ENCODE data around the gene GOLGA6L9. TPM values are rescaled to one million over a fixed set of nuclear protein-coding genes. Genes with fewer than 3 reads are reported as not detected.
"Not testable (repeated sequence)": the region's sequence is repeated elsewhere in the genome, so short reads cannot be mapped to it uniquely, and the experiment has no call there.

Gene GOLGA6L9
- total RNA-seq: 1 to 10 TPM; 1.4 to 2.5 (median 1.8) TPM
- 10 to 100 TPM in 1 of 2 donors, 1 to 10 TPM in 1; 7.3 to 21.7 TPM for polyA plus RNA-seq

DNA sequence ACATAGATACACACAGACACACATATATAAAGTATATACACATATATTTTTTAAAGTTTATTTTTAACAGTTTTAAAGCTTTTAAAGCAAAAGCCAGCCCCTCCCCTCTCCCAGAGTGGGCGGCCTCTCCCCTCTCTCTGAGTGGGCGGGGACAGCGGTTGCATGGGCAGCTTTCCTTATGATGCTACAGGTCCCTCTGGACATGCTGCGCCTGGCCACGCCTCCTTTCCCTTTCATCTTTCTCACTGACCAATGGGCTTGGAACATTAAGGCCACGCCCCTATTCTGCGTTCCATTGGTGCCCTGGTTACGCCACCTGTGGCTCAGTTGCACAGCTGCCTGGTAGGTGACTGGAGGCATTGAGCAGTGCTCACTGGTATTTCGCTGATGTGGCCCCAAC lies at the start of gene GOLGA6L9:
TSS of gene GOLGA6L9 (plus strand) at position 124 of the 400 bp plus-strand sequence. CDS start at position 388, 264 bp downstream.
- H3K4me1 ChIP-seq; intact Hi-C loops (cut with DNase I); H3K27ac ChIP-seq; H3K9me3 ChIP-seq; DNase-seq; FAIRE-seq; H3K27me3 ChIP-seq; H3K36me3 ChIP-seq; ATAC-seq; H3K4me3 ChIP-seq: not testable (repeated sequence)
- 94 to 96% methylated on average over 8 of the region's 9 CpGs for WGBS, 2 donors

GRCh38 chr15:82381330-82381955 lies 48.2 kb upstream of the GOLGA6L9 start:
- H3K4me1 ChIP-seq; FAIRE-seq; DNase-seq; H3K36me3 ChIP-seq; H3K27ac ChIP-seq; ATAC-seq; H3K27me3 ChIP-seq; intact Hi-C loops (cut with DNase I); H3K9me3 ChIP-seq; H3K4me3 ChIP-seq: not testable (repeated sequence)
- 82 to 88% methylated on average over 10 to 11 of the region's 11 CpGs for WGBS, 2 donors

GRCh38 chr15:82387209-82387608 lies 42.4 kb upstream of the GOLGA6L9 start:
- H3K27ac ChIP-seq; H3K27me3 ChIP-seq; H3K4me3 ChIP-seq; intact Hi-C loops (cut with DNase I); FAIRE-seq; DNase-seq; H3K4me1 ChIP-seq; H3K9me3 ChIP-seq; H3K36me3 ChIP-seq; ATAC-seq: not testable (repeated sequence)

- H3K4me3 ChIP-seq; H3K9me3 ChIP-seq; DNase-seq; FAIRE-seq; ATAC-seq; H3K36me3 ChIP-seq; H3K4me1 ChIP-seq; intact Hi-C loops (cut with DNase I); H3K27me3 ChIP-seq; H3K27ac ChIP-seq: not testable (repeated sequence)
- WGBS, 2 donors: 87 to 98% methylated on average over 3 of the region's 3 CpGs
Observed at GRCh38 chr15:82390152-82390551, 39.5 kb upstream of the GOLGA6L9 start.

- ATAC-seq; H3K36me3 ChIP-seq; DNase-seq; H3K27me3 ChIP-seq; H3K27ac ChIP-seq; intact Hi-C loops (cut with DNase I); H3K4me3 ChIP-seq; FAIRE-seq; H3K4me1 ChIP-seq; H3K9me3 ChIP-seq: not testable (repeated sequence)
- WGBS, 2 donors: 93 to 98% methylated on average over 1 of the region's 1 CpG
Observed at GRCh38 chr15:82392077-82392476, 37.5 kb upstream of the GOLGA6L9 start.

DNA sequence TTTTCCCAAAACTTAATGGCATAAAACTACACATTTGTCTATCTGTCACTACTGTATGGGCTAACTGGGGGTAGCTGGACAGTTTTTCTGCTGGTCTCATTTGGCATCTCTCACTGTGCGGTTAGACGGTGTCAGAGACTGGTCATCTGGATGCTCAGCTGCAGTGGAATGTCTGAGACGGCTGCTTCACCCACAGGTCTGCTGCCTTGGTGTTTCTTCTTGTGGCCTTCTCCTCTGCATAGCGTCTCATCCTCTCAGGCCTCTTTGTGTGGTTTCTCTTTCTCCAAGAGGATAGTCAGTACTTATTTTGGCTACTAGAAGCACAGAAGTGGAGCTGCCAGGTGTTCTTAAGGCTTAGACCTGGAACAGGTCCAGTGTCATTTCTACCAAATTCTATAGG lies 35.9 kb upstream of the GOLGA6L9 start:
- H3K4me3 ChIP-seq: no peak overlapping the region
- no peaks in the 10 kb centered on the region for H3K36me3 ChIP-seq
- no peak for DNase-seq
- intact Hi-C loops (cut with DNase I): no loop called here
- no peaks in the 10 kb centered on the region for H3K4me1 ChIP-seq
- H3K27ac ChIP-seq: no peak overlapping the region
- H3K27me3 ChIP-seq: no peaks in the 10 kb centered on the region
- H3K9me3 ChIP-seq: no peaks in the 10 kb centered on the region
- no peak for ATAC-seq
- TF ChIP-seq, protein P1, sequence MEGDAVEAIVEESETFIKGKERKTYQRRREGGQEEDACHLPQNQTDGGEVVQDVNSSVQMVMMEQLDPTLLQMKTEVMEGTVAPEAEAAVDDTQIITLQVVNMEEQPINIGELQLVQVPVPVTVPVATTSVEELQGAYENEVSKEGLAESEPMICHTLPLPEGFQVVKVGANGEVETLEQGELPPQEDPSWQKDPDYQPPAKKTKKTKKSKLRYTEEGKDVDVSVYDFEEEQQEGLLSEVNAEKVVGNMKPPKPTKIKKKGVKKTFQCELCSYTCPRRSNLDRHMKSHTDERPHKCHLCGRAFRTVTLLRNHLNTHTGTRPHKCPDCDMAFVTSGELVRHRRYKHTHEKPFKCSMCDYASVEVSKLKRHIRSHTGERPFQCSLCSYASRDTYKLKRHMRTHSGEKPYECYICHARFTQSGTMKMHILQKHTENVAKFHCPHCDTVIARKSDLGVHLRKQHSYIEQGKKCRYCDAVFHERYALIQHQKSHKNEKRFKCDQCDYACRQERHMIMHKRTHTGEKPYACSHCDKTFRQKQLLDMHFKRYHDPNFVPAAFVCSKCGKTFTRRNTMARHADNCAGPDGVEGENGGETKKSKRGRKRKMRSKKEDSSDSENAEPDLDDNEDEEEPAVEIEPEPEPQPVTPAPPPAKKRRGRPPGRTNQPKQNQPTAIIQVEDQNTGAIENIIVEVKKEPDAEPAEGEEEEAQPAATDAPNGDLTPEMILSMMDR (IDR thresholded peaks at IDR 0.05): no peak
- 93 to 99% methylated on average over 4 of the region's 4 CpGs for WGBS, 2 donors
- no peak for FAIRE-seq

DNA sequence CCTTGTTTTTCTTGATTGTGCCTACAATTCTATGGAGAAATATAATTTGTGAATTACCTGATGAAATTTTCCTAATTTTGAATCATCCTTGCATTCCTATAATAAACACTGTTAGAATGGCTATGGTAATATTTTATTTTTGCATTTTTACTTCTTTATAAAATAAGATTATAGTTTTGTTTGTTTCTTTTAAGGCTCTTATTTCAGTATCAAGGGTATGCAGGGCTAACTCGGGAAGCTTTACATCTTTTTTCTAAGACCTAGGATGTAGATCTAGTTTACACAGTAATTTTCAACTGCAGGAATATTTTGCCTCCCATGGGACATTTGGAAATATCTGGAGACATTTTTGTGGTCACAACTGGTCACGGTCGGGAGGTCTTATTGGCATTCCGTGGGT lies 33.8 kb upstream of the GOLGA6L9 start:
- H3K36me3 ChIP-seq; FAIRE-seq; H3K9me3 ChIP-seq; ATAC-seq; intact Hi-C loops (cut with DNase I); H3K4me3 ChIP-seq; H3K27me3 ChIP-seq; H3K27ac ChIP-seq; H3K4me1 ChIP-seq; DNase-seq: not testable (repeated sequence)
- 78 to 91% methylated on average over 1 of the region's 4 CpGs for WGBS, 2 donors

GRCh38 chr15:82397817-82398216 lies 31.8 kb upstream of the GOLGA6L9 start:
- WGBS, 2 donors: 52 to 57% methylated on average over 3 of the region's 3 CpGs

More at GRCh38 chr15:82397817-82398216, 31.8 kb upstream of the GOLGA6L9 start:
- Histone ChIP-seq H3K27me3 (no peaks in the 10 kb centered on the region), H3K4me3 (no peak overlapping the region), H3K9me3 (no peaks in the 10 kb centered on the region), H3K36me3 (no peaks in the 10 kb centered on the region), H3K4me1 (no peaks in the 10 kb centered on the region), H3K27ac (no peak overlapping the region)
- ATAC-seq (no peak), FAIRE-seq (no peak), DNase-seq (no peak)
- TF ChIP-seq, protein P1 (IDR thresholded peaks at IDR 0.05): no peak
- intact Hi-C loops (cut with DNase I): no loop called here
